ENCODE results near the gene ICA1. TPM values are rescaled to one million over a fixed set of nuclear protein-coding genes. Genes with fewer than 3 reads are reported as not detected.

Gene ICA1
- total RNA-seq, 4 donors from 2014 or later, result 1.6 to 20.9 (median 4.0) TPM

DNA sequence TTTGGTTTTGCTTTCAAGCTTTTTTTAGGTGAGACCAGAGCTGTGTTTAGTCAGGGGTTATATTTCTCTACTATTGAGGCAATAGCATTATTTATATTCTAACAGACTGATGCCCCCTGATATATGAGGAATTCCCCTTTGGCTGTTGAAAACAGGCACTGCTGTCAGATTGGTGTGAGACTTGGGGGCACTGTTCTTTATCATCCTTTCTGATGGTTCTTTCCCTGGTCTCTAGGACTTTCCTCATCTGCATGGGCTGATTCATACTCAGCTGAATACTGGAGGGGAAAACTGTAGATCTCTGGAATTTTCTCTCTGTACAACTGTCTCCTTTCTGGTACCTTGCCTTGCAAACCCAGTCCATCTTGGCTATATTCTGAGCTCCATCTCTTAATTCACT, 10.0 kb upstream of the ICA1 start:
- Histone ChIP-seq H3K4me1 (no peaks in the 10 kb centered on the region), H3K9me3 (no peaks in the 10 kb centered on the region), H3K4me3 (no peak overlapping the region), H3K27me3 (no peaks in the 10 kb centered on the region), H3K27ac (no peak overlapping the region), H3K36me3 (no peaks in the 10 kb centered on the region)
- in situ Hi-C loops (cut with MboI; ENCODE audit: low sequenced_read_pairs in 4 of 4), result no loop called here
- ATAC-seq (no peak), DNase-seq (no peak)
- intact Hi-C loops (cut with DNase I; ENCODE audit: low total_unique reads), result no loop called here
- TF ChIP-seq, protein P1, sequence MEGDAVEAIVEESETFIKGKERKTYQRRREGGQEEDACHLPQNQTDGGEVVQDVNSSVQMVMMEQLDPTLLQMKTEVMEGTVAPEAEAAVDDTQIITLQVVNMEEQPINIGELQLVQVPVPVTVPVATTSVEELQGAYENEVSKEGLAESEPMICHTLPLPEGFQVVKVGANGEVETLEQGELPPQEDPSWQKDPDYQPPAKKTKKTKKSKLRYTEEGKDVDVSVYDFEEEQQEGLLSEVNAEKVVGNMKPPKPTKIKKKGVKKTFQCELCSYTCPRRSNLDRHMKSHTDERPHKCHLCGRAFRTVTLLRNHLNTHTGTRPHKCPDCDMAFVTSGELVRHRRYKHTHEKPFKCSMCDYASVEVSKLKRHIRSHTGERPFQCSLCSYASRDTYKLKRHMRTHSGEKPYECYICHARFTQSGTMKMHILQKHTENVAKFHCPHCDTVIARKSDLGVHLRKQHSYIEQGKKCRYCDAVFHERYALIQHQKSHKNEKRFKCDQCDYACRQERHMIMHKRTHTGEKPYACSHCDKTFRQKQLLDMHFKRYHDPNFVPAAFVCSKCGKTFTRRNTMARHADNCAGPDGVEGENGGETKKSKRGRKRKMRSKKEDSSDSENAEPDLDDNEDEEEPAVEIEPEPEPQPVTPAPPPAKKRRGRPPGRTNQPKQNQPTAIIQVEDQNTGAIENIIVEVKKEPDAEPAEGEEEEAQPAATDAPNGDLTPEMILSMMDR (IDR thresholded peaks at IDR 0.05 in 4 of 5, conservative IDR thresholded peaks at IDR 0.05 in 1 of 5), result no peak
- TF ChIP-seq POLR2A (IDR thresholded peaks at IDR 0.05), result no peak

DNA sequence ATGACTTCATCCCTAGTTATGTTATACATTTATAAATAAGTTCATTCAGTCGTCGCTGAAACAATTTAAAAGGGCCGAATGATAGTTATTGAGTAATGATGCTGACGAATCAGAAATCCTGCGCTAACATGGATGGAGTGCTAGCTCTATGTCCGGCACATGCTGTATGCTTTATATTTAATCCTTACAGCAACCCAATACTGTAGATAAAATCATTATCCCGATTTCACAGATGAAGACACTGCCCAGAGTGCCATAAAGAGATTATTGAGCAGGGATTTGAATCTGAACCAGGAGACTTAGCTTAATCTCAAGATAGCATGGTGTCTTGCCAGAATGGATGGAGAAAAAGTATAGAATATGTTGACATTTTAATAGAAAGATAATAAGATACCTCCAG, 1.1 kb upstream of the ICA1 start:
- H3K36me3 ChIP-seq, result no peaks in the 10 kb centered on the region
- no peaks in the 10 kb centered on the region for H3K4me1 ChIP-seq
- peaks cover 11 to 32% (median 12%) of the 10 kb centered on the region in 3 donors for H3K27me3 ChIP-seq
- in situ Hi-C loops (cut with MboI; ENCODE audit: low sequenced_read_pairs in 4 of 4), result no loop called here
- H3K9me3 ChIP-seq, result no peaks in the 10 kb centered on the region
- no peak for ATAC-seq
- intact Hi-C loops (cut with DNase I; ENCODE audit: low total_unique reads), result no loop called here
- H3K27ac ChIP-seq, result no peak overlapping the region
- TF ChIP-seq POLR2A (IDR thresholded peaks at IDR 0.05), result no peak
- TF ChIP-seq, protein P1 (IDR thresholded peaks at IDR 0.05 in 4 of 5, conservative IDR thresholded peaks at IDR 0.05 in 1 of 5), result no peak
- H3K4me3 ChIP-seq, result no peak overlapping the region
- DNase-seq, result no peak

DNA sequence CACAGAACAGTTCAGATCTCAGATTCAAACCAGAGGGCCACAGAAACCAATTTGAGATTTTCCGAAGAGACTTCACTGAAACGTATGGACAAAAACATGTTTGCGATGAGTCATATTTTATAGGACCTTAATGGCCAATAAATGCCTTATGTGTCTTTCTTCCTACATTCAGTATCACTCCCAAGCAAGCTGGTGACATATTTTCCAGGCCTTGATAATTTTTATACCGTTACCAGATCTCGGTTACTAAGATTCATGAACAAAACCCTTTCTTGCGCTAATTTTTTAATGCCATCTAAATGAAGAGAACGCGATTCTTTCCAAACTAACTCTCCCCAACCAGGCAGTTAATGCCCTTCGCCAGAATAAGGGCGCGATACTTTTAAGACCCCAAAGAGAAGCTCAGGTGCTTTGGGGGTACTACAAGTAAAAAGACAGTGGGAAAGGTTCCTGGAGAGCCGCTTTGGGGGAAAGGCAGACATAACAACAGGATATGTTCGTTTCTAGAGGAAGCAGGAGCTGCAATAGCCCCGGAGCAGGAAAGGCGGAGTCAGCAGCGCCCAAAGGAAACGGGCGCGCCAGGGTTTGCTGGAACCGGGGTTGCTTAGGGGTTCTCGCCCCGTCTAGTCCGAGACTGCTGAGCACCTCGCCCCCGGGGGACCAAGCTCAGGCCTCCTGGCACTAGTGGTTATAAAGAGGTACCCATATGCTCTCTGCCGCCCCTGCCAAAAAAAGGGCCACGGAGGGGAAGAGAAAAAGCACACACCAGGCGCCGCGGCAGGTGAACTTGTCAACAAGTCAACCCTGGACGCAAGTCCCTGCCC, 884 bp downstream of the ICA1 start:
- peak in 1 of 2 donors; percentile 14 for DNase-seq
- peak overlapping the region; percentile 50 to 76 (median 74) for H3K27ac ChIP-seq

GRCh38 chr7:8259586-8260222, 2.3 kb downstream of the ICA1 start:
- no peak for TF ChIP-seq POLR2A (IDR thresholded peaks at IDR 0.05)
- TF ChIP-seq, protein P1 (IDR thresholded peaks at IDR 0.05 in 4 of 5, conservative IDR thresholded peaks at IDR 0.05 in 1 of 5), result no peak
- intact Hi-C loops (cut with DNase I; ENCODE audit: low total_unique reads) (no loop called here), in situ Hi-C loops (cut with MboI; ENCODE audit: low sequenced_read_pairs in 4 of 4) (no loop called here)
- no peaks in the 10 kb centered on the region for H3K9me3 ChIP-seq
- no peak overlapping the region for H3K4me3 ChIP-seq
- peaks cover 11 to 32% (median 12%) of the 10 kb centered on the region in 3 donors for H3K27me3 ChIP-seq
- H3K27ac ChIP-seq, result no peak overlapping the region
- no peaks in the 10 kb centered on the region for H3K4me1 ChIP-seq
- DNase-seq, result no peak
- no peak for ATAC-seq
- H3K36me3 ChIP-seq, result no peaks in the 10 kb centered on the region

More for the DNA sequence above, 884 bp downstream of the ICA1 start:
- TF ChIP-seq, protein P1 (IDR thresholded peaks at IDR 0.05 in 4 of 5, conservative IDR thresholded peaks at IDR 0.05 in 1 of 5), result no peak
- no peak for TF ChIP-seq POLR2A (IDR thresholded peaks at IDR 0.05)
- peaks cover 11 to 32% (median 12%) of the 10 kb centered on the region in 3 donors for H3K27me3 ChIP-seq
- no peak for ATAC-seq
- H3K4me1 ChIP-seq, result no peaks in the 10 kb centered on the region
- intact Hi-C loops (cut with DNase I; ENCODE audit: low total_unique reads), result no loop called here
- in situ Hi-C loops (cut with MboI; ENCODE audit: low sequenced_read_pairs in 4 of 4), result no loop called here
- H3K36me3 ChIP-seq, result no peaks in the 10 kb centered on the region
- no peaks in the 10 kb centered on the region for H3K9me3 ChIP-seq
- peak overlapping the region; percentile 48 to 74 (median 63) for H3K4me3 ChIP-seq

Measured in gastrocnemius medialis (tissue), 4 donors.